ENCODE results near the gene GRID1. TPM values are rescaled to one million over a fixed set of nuclear protein-coding genes. Genes with fewer than 3 reads are reported as not detected.

The GRID1 gene
- polyA plus RNA-seq, 1 donor (not counting 4 experiments of a cell fraction or from before 2014, with no cell fraction given) = 0.01 TPM

GRCh38 chr10:86365346-86366032, 1.1 kb downstream of the GRID1 start:
- DNase-seq (ENCODE audit: low read depth, low spot score) (no peak), FAIRE-seq (no peak)
- Histone ChIP-seq H3K36me3 (ENCODE audit: control insufficient read depth in 2 of 2, extremely low read depth in 1 of 2, insufficient read depth in 2 of 2, low read length in 2 of 2) (no peaks in the 10 kb centered on the region), H2AFZ (ENCODE audit: control insufficient read depth, low read length) (no peak overlapping the region), H4K20me1 (ENCODE audit: control insufficient read depth, extremely low read depth, insufficient read depth, low read length) (peaks cover 4% of the 10 kb centered on the region), H3K4me3 (ENCODE audit: control insufficient read depth in 2 of 3, extremely low read depth in 1 of 3, insufficient read depth in 2 of 3, low read depth in 1 of 3, low read length in 3 of 3) (no peak overlapping the region), H3K9ac (ENCODE audit: control insufficient read depth, extremely low read depth, insufficient read depth, low read length) (no peak overlapping the region), H3K79me2 (ENCODE audit: control insufficient read depth, insufficient read depth, low read length) (no peaks in the 10 kb centered on the region), H3K27ac (ENCODE audit: control insufficient read depth, insufficient read depth, low read length) (no peak overlapping the region), H3K9me3 (ENCODE audit: control insufficient read depth, low read depth, low read length) (no peaks in the 10 kb centered on the region), H3K27me3 (ENCODE audit: control insufficient read depth, extremely low read depth, insufficient read depth, low read length) (peaks cover 74% of the 10 kb centered on the region), H3K4me2 (ENCODE audit: control insufficient read depth, extremely low read depth, insufficient read depth, low read depth, low read length) (peak overlapping the region; percentile 32), H3K4me1 (ENCODE audit: control insufficient read depth, extremely low read depth, insufficient read depth, low read length) (peaks cover 4% of the 10 kb centered on the region), H3K9me1 (ENCODE audit: control insufficient read depth, extremely low read depth, insufficient read depth, low read length) (no peaks in the 10 kb centered on the region)
- TF ChIP-seq EZH2 (IDR thresholded peaks at IDR 0.05; ENCODE audit: low read length) (peak; percentile 97), CTCF (optimal IDR thresholded peaks at IDR 0.05 in 1 of 3, IDR thresholded peaks at IDR 0.05 in 1 of 3, conservative IDR thresholded peaks at IDR 0.05 in 1 of 3; ENCODE audit: extremely low read depth in 1 of 3, insufficient read depth in 2 of 3, low read length in 3 of 3) (no peak)
- dilution Hi-C loops (cut with MboI; ENCODE audit: extremely low pct_ligation_motif_present, low sequenced_read_pairs) = no loop called here

GRCh38 chr10:86364491-86365345, 1.9 kb downstream of the GRID1 start:
- no peak for DNase-seq (ENCODE audit: low read depth, low spot score)
- Histone ChIP-seq H3K9me3 (ENCODE audit: control insufficient read depth, low read depth, low read length) (no peaks in the 10 kb centered on the region), H2AFZ (ENCODE audit: control insufficient read depth, low read length) (no peak overlapping the region), H3K27ac (ENCODE audit: control insufficient read depth, insufficient read depth, low read length) (no peak overlapping the region), H3K4me1 (ENCODE audit: control insufficient read depth, extremely low read depth, insufficient read depth, low read length) (peaks cover 4% of the 10 kb centered on the region), H3K79me2 (ENCODE audit: control insufficient read depth, insufficient read depth, low read length) (no peaks in the 10 kb centered on the region), H3K9ac (ENCODE audit: control insufficient read depth, extremely low read depth, insufficient read depth, low read length) (no peak overlapping the region), H3K36me3 (ENCODE audit: control insufficient read depth in 2 of 2, extremely low read depth in 1 of 2, insufficient read depth in 2 of 2, low read length in 2 of 2) (no peaks in the 10 kb centered on the region), H3K4me3 (ENCODE audit: control insufficient read depth in 2 of 3, extremely low read depth in 1 of 3, insufficient read depth in 2 of 3, low read depth in 1 of 3, low read length in 3 of 3) (no peak overlapping the region), H3K9me1 (ENCODE audit: control insufficient read depth, extremely low read depth, insufficient read depth, low read length) (no peaks in the 10 kb centered on the region), H3K4me2 (ENCODE audit: control insufficient read depth, extremely low read depth, insufficient read depth, low read depth, low read length) (peak overlapping the region; percentile 16), H4K20me1 (ENCODE audit: control insufficient read depth, extremely low read depth, insufficient read depth, low read length) (peaks cover 4% of the 10 kb centered on the region), H3K27me3 (ENCODE audit: control insufficient read depth, extremely low read depth, insufficient read depth, low read length) (peaks cover 74% of the 10 kb centered on the region)
- no peak for FAIRE-seq
- no peak for TF ChIP-seq EZH2 (IDR thresholded peaks at IDR 0.05; ENCODE audit: low read length)
- TF ChIP-seq CTCF (optimal IDR thresholded peaks at IDR 0.05 in 1 of 3, IDR thresholded peaks at IDR 0.05 in 1 of 3, conservative IDR thresholded peaks at IDR 0.05 in 1 of 3; ENCODE audit: extremely low read depth in 1 of 3, insufficient read depth in 2 of 3, low read length in 3 of 3) = no peak
- dilution Hi-C loops (cut with MboI; ENCODE audit: extremely low pct_ligation_motif_present, low sequenced_read_pairs) = no loop called here
